Neural progenitor cell (in vitro differentiated cells): Measurements from ENCODE around the gene TOX2. TPM values are rescaled to one million over a fixed set of nuclear protein-coding genes. Genes with fewer than 3 reads are reported as not detected.

ENCODE experiments used
- DNase-seq: peaks from one replicate; pipeline ENCODE4 v3.0.0-alpha.2; 2016; ENCODE audit warnings: low spot score
- H2AFZ ChIP-seq: fragments of 200-600 bp; sonication (generic); replicated peaks from 2 replicates; pipeline ENCODE4 v1.6.1; 2016; ENCODE audit warnings: antibody characterized with exemption
- H3F3A ChIP-seq: fragments of 200-600 bp; sonication (generic); 2 replicates; pipeline ENCODE4 v1.6.1; 2016; ENCODE audit warnings: antibody characterized with exemption, low read depth
- H3K27ac ChIP-seq: fragments of 200-600 bp; sonication (generic); 2 replicates; pipeline ENCODE4 v1.5.1; 2016; ENCODE audit warnings: mild to moderate bottlenecking
- H3K27me3 ChIP-seq: fragments of 200-600 bp; sonication (generic); 2 replicates; pipeline ENCODE4 v1.6.1; 2016; ENCODE audit warnings: mild to moderate bottlenecking, moderate library complexity
- H3K36me3 ChIP-seq: fragments of 200-600 bp; sonication (generic); 2 replicates; pipeline ENCODE4 v1.5.1; 2016
- H3K4me1 ChIP-seq: fragments of 200-600 bp; sonication (generic); 2 replicates; pipeline ENCODE4 v1.6.1; 2016; ENCODE audit warnings: mixed run types
- H3K4me2 ChIP-seq: fragments of 200-600 bp; sonication (generic); 2 replicates; pipeline ENCODE4 v1.6.1; 2016
- H3K4me3 ChIP-seq: fragments of 200-600 bp; sonication (generic); 2 replicates; pipeline ENCODE4 v1.5.1; 2016
- H3K79me2 ChIP-seq: fragments of 200-600 bp; sonication (generic); 2 replicates; pipeline ENCODE4 v1.6.1; 2016; ENCODE audit warnings: low read depth
- H3K9ac ChIP-seq: fragments of 200-600 bp; sonication (generic); 2 replicates; pipeline ENCODE4 v1.6.1; 2016
- H3K9me3 ChIP-seq: fragments of 200-600 bp; sonication (generic); 2 replicates; pipeline ENCODE4 v1.5.1; 2016; ENCODE audit warnings: low read depth
- H4K20me1 ChIP-seq: fragments of 200-600 bp; sonication (generic); 2 replicates; pipeline ENCODE4 v1.6.1; 2016; ENCODE audit warnings: low read depth
- H3K27ac Mint-ChIP-seq: 3 replicates; pipeline ENCODE4 v1.8.0; 2021; ENCODE audit warnings: mixed read lengths
- H3K27me3 Mint-ChIP-seq: 2 replicates; pipeline ENCODE4 v1.8.0; 2022; ENCODE audit warnings: low read depth, mild to moderate bottlenecking, inconsistent platforms, moderate library complexity, mixed read lengths; ENCODE audit not compliant: insufficient read depth
- H3K36me3 Mint-ChIP-seq: 3 replicates; pipeline ENCODE4 v1.8.0; 2021; ENCODE audit warnings: mixed read lengths
- H3K4me1 Mint-ChIP-seq: 3 replicates; pipeline ENCODE4 v1.8.0; 2021; ENCODE audit warnings: mixed read lengths
- H3K4me3 Mint-ChIP-seq: 3 replicates; pipeline ENCODE4 v1.8.0; 2021; ENCODE audit warnings: mild to moderate bottlenecking, moderate library complexity, mixed read lengths
- H3K9me3 Mint-ChIP-seq: 3 replicates; pipeline ENCODE4 v1.8.0; 2020; ENCODE audit warnings: mixed read lengths
- EZH2 ChIP-seq: fragments of 200-600 bp; sonication (generic); IDR thresholded peaks from 2 replicates; pipeline ENCODE4 v1.6.1; 2017; ENCODE audit warnings: antibody characterized with exemption, mild to moderate bottlenecking, moderate library complexity
- EZH2phosphoT487 ChIP-seq: fragments of 200-600 bp; sonication (generic); IDR thresholded peaks from 2 replicates; pipeline ENCODE4 v1.6.1; 2017; ENCODE audit warnings: antibody characterized with exemption
- total RNA-seq: library from RNA; depleted of rRNA; stranded (reverse); fragments of >200 nt; gene quantifications from 2 replicates; pipeline ENCODE4 v1.2.3, GENCODE V29; 2015; ENCODE audit warnings: low replicate concordance
- TF ChIP-seq, protein P1 (sequence below): fragments of 200-600 bp; sonication (generic); IDR thresholded peaks from 2 replicates; pipeline ENCODE4 v1.5.1; 2017; ENCODE audit warnings: antibody characterized with exemption, mild to moderate bottlenecking

Gene TOX2
- total RNA-seq, 1 donor from 2014 or later: not detected

- Histone ChIP-seq H3K9ac (no peak overlapping the region), H3K27me3 (no peaks in the 10 kb centered on the region), H3K36me3 (no peaks in the 10 kb centered on the region), H3K4me1 (no peaks in the 10 kb centered on the region), H3K4me3 (no peak overlapping the region), H3K4me2 (no peak overlapping the region), H3K79me2 (no peaks in the 10 kb centered on the region), H2AFZ (no peak overlapping the region), H3K9me3 (no peaks in the 10 kb centered on the region), H3K27ac (no peak overlapping the region), H3F3A (no peaks in the 10 kb centered on the region), H4K20me1 (no peaks in the 10 kb centered on the region)
- Mint-ChIP-seq H3K27me3 (peaks cover 5% of the 10 kb centered on the region), H3K9me3 (peaks cover 2% of the 10 kb centered on the region), H3K4me3 (no peak overlapping the region), H3K36me3 (no peaks in the 10 kb centered on the region), H3K4me1 (no peaks in the 10 kb centered on the region), H3K27ac (no peak overlapping the region)
- no peak for DNase-seq
- TF ChIP-seq, protein P1, sequence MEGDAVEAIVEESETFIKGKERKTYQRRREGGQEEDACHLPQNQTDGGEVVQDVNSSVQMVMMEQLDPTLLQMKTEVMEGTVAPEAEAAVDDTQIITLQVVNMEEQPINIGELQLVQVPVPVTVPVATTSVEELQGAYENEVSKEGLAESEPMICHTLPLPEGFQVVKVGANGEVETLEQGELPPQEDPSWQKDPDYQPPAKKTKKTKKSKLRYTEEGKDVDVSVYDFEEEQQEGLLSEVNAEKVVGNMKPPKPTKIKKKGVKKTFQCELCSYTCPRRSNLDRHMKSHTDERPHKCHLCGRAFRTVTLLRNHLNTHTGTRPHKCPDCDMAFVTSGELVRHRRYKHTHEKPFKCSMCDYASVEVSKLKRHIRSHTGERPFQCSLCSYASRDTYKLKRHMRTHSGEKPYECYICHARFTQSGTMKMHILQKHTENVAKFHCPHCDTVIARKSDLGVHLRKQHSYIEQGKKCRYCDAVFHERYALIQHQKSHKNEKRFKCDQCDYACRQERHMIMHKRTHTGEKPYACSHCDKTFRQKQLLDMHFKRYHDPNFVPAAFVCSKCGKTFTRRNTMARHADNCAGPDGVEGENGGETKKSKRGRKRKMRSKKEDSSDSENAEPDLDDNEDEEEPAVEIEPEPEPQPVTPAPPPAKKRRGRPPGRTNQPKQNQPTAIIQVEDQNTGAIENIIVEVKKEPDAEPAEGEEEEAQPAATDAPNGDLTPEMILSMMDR: no peak
- no peak for TF ChIP-seq EZH2
- TF ChIP-seq EZH2phosphoT487: no peak
These were observed 66.9 kb downstream of the TOX2 start for GRCh38 chr20:43981540-43981939.

GRCh38 chr20:43982016-43982415 is 67.4 kb downstream of the TOX2 start:
- Histone ChIP-seq H3K79me2 (no peaks in the 10 kb centered on the region), H3K36me3 (no peaks in the 10 kb centered on the region), H3F3A (no peaks in the 10 kb centered on the region), H3K4me3 (no peak overlapping the region), H2AFZ (no peak overlapping the region), H3K9ac (no peak overlapping the region), H3K27me3 (no peaks in the 10 kb centered on the region), H3K4me1 (no peaks in the 10 kb centered on the region), H4K20me1 (no peaks in the 10 kb centered on the region), H3K9me3 (no peaks in the 10 kb centered on the region), H3K27ac (no peak overlapping the region), H3K4me2 (no peak overlapping the region)
- H3K36me3 Mint-ChIP-seq: no peaks in the 10 kb centered on the region
- H3K9me3 Mint-ChIP-seq: peaks cover 2% of the 10 kb centered on the region
- H3K27me3 Mint-ChIP-seq: peaks cover 5% of the 10 kb centered on the region
- no peak overlapping the region for H3K4me3 Mint-ChIP-seq
- no peak for DNase-seq
- H3K27ac Mint-ChIP-seq: peak overlapping the region; percentile 46
- H3K4me1 Mint-ChIP-seq: peaks cover under 1% of the 10 kb centered on the region
- TF ChIP-seq EZH2phosphoT487: no peak
- TF ChIP-seq, protein P1: no peak
- no peak for TF ChIP-seq EZH2

- Histone ChIP-seq H3K36me3 (no peaks in the 10 kb centered on the region), H3K4me1 (peaks cover 4% of the 10 kb centered on the region), H4K20me1 (no peaks in the 10 kb centered on the region), H3K9me3 (no peaks in the 10 kb centered on the region), H3K27ac (no peak overlapping the region), H3F3A (no peaks in the 10 kb centered on the region), H3K4me2 (no peak overlapping the region), H3K9ac (no peak overlapping the region), H2AFZ (no peak overlapping the region), H3K4me3 (no peak overlapping the region), H3K79me2 (no peaks in the 10 kb centered on the region), H3K27me3 (no peaks in the 10 kb centered on the region)
- DNase-seq: no peak
- Mint-ChIP-seq H3K27me3 (peaks cover 4% of the 10 kb centered on the region), H3K27ac (no peak overlapping the region), H3K4me1 (peaks cover 7% of the 10 kb centered on the region), H3K36me3 (no peaks in the 10 kb centered on the region), H3K9me3 (peaks cover 2% of the 10 kb centered on the region), H3K4me3 (no peak overlapping the region)
- TF ChIP-seq EZH2phosphoT487 (no peak), EZH2 (no peak)
- TF ChIP-seq, protein P1: no peak
These were observed 68.2 kb downstream of the TOX2 start for GRCh38 chr20:43982886-43983285.
